ENCODE data around the gene ARHGAP23. TPM values are rescaled to one million over a fixed set of nuclear protein-coding genes. Genes with fewer than 3 reads are reported as not detected.
A peak's percentile ranks its signal among the peaks of the same experiment; 100 is the strongest.

The ARHGAP23 gene
- total RNA-seq, 1 donor from 2014 or later: 58.3 TPM

GRCh38 chr17:38552343-38552742, 124.1 kb downstream of the ARHGAP23 start:
- ATAC-seq (ENCODE audit: poor library complexity): no peak
- intact Hi-C loops (cut with DNase I): no loop called here
- no peak for DNase-seq

GRCh38 chr17:38554430-38555350, 126.4 kb downstream of the ARHGAP23 start:
- intact Hi-C loops (cut with DNase I): no loop called here
- no peak for DNase-seq

GRCh38 chr17:38556239-38556638, 128.0 kb downstream of the ARHGAP23 start:
- intact Hi-C loops (cut with DNase I): no loop called here
- ATAC-seq (ENCODE audit: poor library complexity): no peak

More at GRCh38 chr17:38554430-38555350, 126.4 kb downstream of the ARHGAP23 start:
- ATAC-seq (ENCODE audit: poor library complexity): no peak

GRCh38 chr17:38557396-38557795, 129.1 kb downstream of the ARHGAP23 start:
- ATAC-seq (ENCODE audit: poor library complexity) (no peak), DNase-seq (no peak)
- intact Hi-C loops (cut with DNase I): no loop called here

More at GRCh38 chr17:38556239-38556638, 128.0 kb downstream of the ARHGAP23 start:
- no peak for DNase-seq

GRCh38 chr17:38557836-38558727, 129.8 kb downstream of the ARHGAP23 start:
- peak; percentile 97 for ATAC-seq (ENCODE audit: poor library complexity)
- intact Hi-C loops (cut with DNase I): loop anchor here (2.0 kb wide), 1 partner anchor 109 kb away; no protein-coding TSS in a partner anchor

GRCh38 chr17:38558728-38559050, 130.4 kb downstream of the ARHGAP23 start:
- DNase-seq (no peak), ATAC-seq (ENCODE audit: poor library complexity) (peak; percentile 2)
- intact Hi-C loops (cut with DNase I): loop anchor here (2.0 kb wide), 1 partner anchor 108 kb away; no protein-coding TSS in a partner anchor

More at GRCh38 chr17:38557836-38558727, 129.8 kb downstream of the ARHGAP23 start:
- peak; percentile 95 for DNase-seq

- DNase-seq (peak; percentile 87), ATAC-seq (ENCODE audit: poor library complexity) (peak; percentile 64)
- intact Hi-C loops (cut with DNase I): loop anchor here (2.0 kb wide), 1 partner anchor 108 kb away; no protein-coding TSS in a partner anchor
Measured at GRCh38 chr17:38559051-38559879, 131.0 kb downstream of the ARHGAP23 start.

GRCh38 chr17:38559880-38560230, 131.6 kb downstream of the ARHGAP23 start:
- DNase-seq: no peak
- intact Hi-C loops (cut with DNase I): loop anchor here (2.0 kb wide), 1 partner anchor 107 kb away; no protein-coding TSS in a partner anchor
- no peak for ATAC-seq (ENCODE audit: poor library complexity)

- DNase-seq: no peak
- ATAC-seq (ENCODE audit: poor library complexity): no peak
- intact Hi-C loops (cut with DNase I): no loop called here
Measured at GRCh38 chr17:38560503-38561318, 132.4 kb downstream of the ARHGAP23 start.

GRCh38 chr17:38561416-38562214, 133.4 kb downstream of the ARHGAP23 start:
- DNase-seq (no peak), ATAC-seq (ENCODE audit: poor library complexity) (no peak)
- intact Hi-C loops (cut with DNase I): no loop called here

Other genes with a start within 250 kb of the ARHGAP23 start
- not detected for gene TBC1D3, start 235.9 kb upstream of the ARHGAP23 start, total RNA-seq
- 38.0 TPM for gene MRPL45, start 131.3 kb upstream of the ARHGAP23 start, total RNA-seq
- 0.16 TPM for gene GPR179, start 84.5 kb upstream of the ARHGAP23 start, total RNA-seq
- gene SOCS7, start 76.6 kb upstream of the ARHGAP23 start, total RNA-seq: 10.1 TPM
- 2.3 TPM for gene SRCIN1, start 177.5 kb downstream of the ARHGAP23 start, total RNA-seq
- gene EPOP, start 246.5 kb downstream of the ARHGAP23 start, total RNA-seq: 0.46 TPM